SK-N-SH (cell line): ENCODE data around the gene COL26A1. TPM values are rescaled to one million over a fixed set of nuclear protein-coding genes. Genes with fewer than 3 reads are reported as not detected.

Experiments used
- CTCF ChIA-PET: fragments of 300-600, 350-600 bp; formaldehyde crosslinking; extraction: SDS; loops from one replicate; lab custom pipeline; 2021; lab: Yijun Ruan, JAX
- POLR2A ChIA-PET: fragments of 350-600 bp; sonication (Branson Sonifier 250); formaldehyde crosslinking; extraction: SDS; loops from one replicate; lab custom pipeline; 2020; ENCODE audit warnings: antibody characterized with exemption, inconsistent platforms; lab: Yijun Ruan, JAX
- DNase-seq: peaks from one replicate; pipeline ENCODE4 v3.0.0; 2012
- H2AFZ ChIP-seq: fragments of 200-600 bp; sonication (generic); 2 replicates; pipeline ENCODE4 v1.8.1; 2016; ENCODE audit warnings: antibody characterized with exemption, mild to moderate bottlenecking, low read depth
- H3F3A ChIP-seq: fragments of 200-600 bp; sonication (generic); replicated peaks from 2 replicates; pipeline ENCODE3; 2016; ENCODE audit warnings: antibody characterized with exemption, mild to moderate bottlenecking; ENCODE audit not compliant: insufficient read depth
- H3K27ac ChIP-seq, 2 experiments: fragments of 200-500 bp in 1 of 2; fragments of 200-600 bp in 1 of 2; sonication (Bioruptor generic) in 1 of 2; sonication (generic), shearing (Covaris generic) in 1 of 2; 2 replicates each; pipeline versions ENCODE4 v1.5.1 to v1.6.1; 2014 to 2016; ENCODE audit warnings: low read depth in 2 of 2, inconsistent platforms in 1 of 2, low read length in 1 of 2, mild to moderate bottlenecking in 1 of 2, mixed read lengths in 1 of 2
- H3K27me3 ChIP-seq: fragments of 200-600 bp; sonication (generic), shearing (Covaris generic); 2 replicates; pipeline ENCODE4 v1.6.1; 2016; ENCODE audit warnings: mixed run types; ENCODE audit not compliant: insufficient read depth
- H3K36me3 ChIP-seq, 2 experiments: fragments of 200-500 bp in 1 of 2; fragments of 200-600 bp in 1 of 2; sonication (Bioruptor generic) in 1 of 2; sonication (generic) in 1 of 2; replicated peaks in 1 of 2; 2 replicates each; pipeline versions ENCODE3 to v1.5.1; 2014 to 2016; ENCODE audit warnings: low read length in 1 of 2, mild to moderate bottlenecking in 1 of 2; ENCODE audit not compliant: insufficient read depth in 2 of 2, control insufficient read depth in 1 of 2
- H3K4me1 ChIP-seq, 2 experiments: fragments of 200-500 bp in 1 of 2; fragments of 200-600 bp in 1 of 2; sonication (Bioruptor generic) in 1 of 2; sonication (generic), shearing (Covaris generic) in 1 of 2; 2 replicates each; pipeline versions ENCODE4 v1.5.1 to v1.6.1; 2014 to 2016; ENCODE audit warnings: low read depth in 1 of 2, low read length in 1 of 2, mixed run types in 1 of 2; ENCODE audit not compliant: insufficient read depth in 2 of 2, control insufficient read depth in 1 of 2
- H3K4me2 ChIP-seq: fragments of 200-600 bp; sonication (generic), shearing (Covaris generic); 2 replicates; pipeline ENCODE4 v1.6.1; 2017; ENCODE audit warnings: mixed run types
- H3K4me3 ChIP-seq, 2 experiments: fragments of 200-500 bp in 1 of 2; fragments of 200-600 bp in 1 of 2; sonication (Bioruptor generic) in 1 of 2; sonication (generic), shearing (Covaris generic) in 1 of 2; 2 replicates each; pipeline versions ENCODE4 v1.5.1 to v1.8.1; 2014 to 2016; ENCODE audit warnings: low read depth in 2 of 2, inconsistent platforms in 1 of 2, low read length in 1 of 2, mild to moderate bottlenecking in 1 of 2, mixed read lengths in 1 of 2, moderate library complexity in 1 of 2
- H3K79me2 ChIP-seq: fragments of 200-600 bp; sonication (generic); 2 replicates; pipeline ENCODE4 v1.8.1; 2017; ENCODE audit warnings: mild to moderate bottlenecking; ENCODE audit not compliant: insufficient read depth
- H3K9ac ChIP-seq: fragments of 200-600 bp; sonication (generic); 2 replicates; pipeline ENCODE4 v1.6.1; 2017; ENCODE audit warnings: mixed run types
- H3K9me2 ChIP-seq: fragments of 200-600 bp; sonication (generic); 2 replicates; pipeline ENCODE4 v1.6.1; 2017; ENCODE audit warnings: mixed run types
- H3K9me3 ChIP-seq: fragments of 200-600 bp; sonication (generic); 2 replicates; pipeline ENCODE4 v1.6.1; 2017; ENCODE audit warnings: mixed run types, mild to moderate bottlenecking, moderate library complexity
- H4K20me1 ChIP-seq: fragments of 200-600 bp; sonication (generic); 2 replicates; pipeline ENCODE4 v1.6.1; 2017; ENCODE audit warnings: mild to moderate bottlenecking, mixed run types; ENCODE audit not compliant: insufficient read depth
- CHD2 ChIP-seq: fragments of 150-350 bp; IDR thresholded peaks from 2 replicates; pipeline ENCODE4 v1.6.1; 2018; ENCODE audit warnings: low read length; ENCODE audit not compliant: partially characterized antibody
- ELF1 ChIP-seq: IDR thresholded peaks from 2 replicates; pipeline ENCODE4 v1.4.0; 2012
- EP300 ChIP-seq, 2 experiments: IDR thresholded peaks; 2 replicates each; pipeline versions ENCODE4 v1.4.0 to v1.6.1; 2012; ENCODE audit warnings: borderline replicate concordance in 1 of 2, low read depth in 1 of 2, low read length in 1 of 2
- EZH2phosphoT487 ChIP-seq: fragments of 200-600 bp; sonication (generic); IDR thresholded peaks from 2 replicates; pipeline ENCODE4 v1.6.1; 2017; ENCODE audit warnings: low read depth, mixed run types, mild to moderate bottlenecking, antibody characterized with exemption, moderate library complexity, borderline replicate concordance
- FOXJ3 ChIP-seq: sonication (generic); formaldehyde crosslinking; IDR thresholded peaks from 2 replicates; pipeline ENCODE4 v1.5.1; 2020; ENCODE audit warnings: mild to moderate bottlenecking, missing genetic modification reagents
- JUND ChIP-seq: IDR thresholded peaks from 2 replicates; pipeline ENCODE4 v1.4.0; 2012
- MXI1 ChIP-seq: IDR thresholded peaks from 2 replicates; pipeline ENCODE4 v1.6.1; 2012; ENCODE audit warnings: mild to moderate bottlenecking, low read depth, low read length, improper control_type of control experiment
- NRF1 ChIP-seq: IDR thresholded peaks from 2 replicates; pipeline ENCODE4 v1.6.1; 2012; ENCODE audit warnings: low read depth, mild to moderate bottlenecking, low read length
- POLR2AphosphoS5 ChIP-seq: IDR thresholded peaks from 2 replicates; pipeline ENCODE4 v1.6.1; 2012; ENCODE audit warnings: low read depth, low read length
- RAD21 ChIP-seq: IDR thresholded peaks from 2 replicates; pipeline ENCODE4 v1.6.1; 2012; ENCODE audit warnings: mild to moderate bottlenecking, low read length
- RCOR1 ChIP-seq: fragments of 150-350 bp; IDR thresholded peaks from 2 replicates; pipeline ENCODE4 v1.6.1; 2017; ENCODE audit warnings: antibody characterized with exemption, low read length
- RXRA ChIP-seq: IDR thresholded peaks from 2 replicates; pipeline ENCODE4 v1.4.0; 2012; ENCODE audit warnings: low read depth, mild to moderate bottlenecking, borderline replicate concordance
- SIN3A ChIP-seq: IDR thresholded peaks from 2 replicates; pipeline ENCODE4 v1.6.1; 2012; ENCODE audit warnings: low read depth, mild to moderate bottlenecking, low read length, moderate library complexity, borderline replicate concordance
- SMC3 ChIP-seq: IDR thresholded peaks from 2 replicates; pipeline ENCODE4 v1.6.1; 2012; ENCODE audit warnings: low read depth, low read length, improper control_type of control experiment
- TEAD4 ChIP-seq: IDR thresholded peaks from 2 replicates; pipeline ENCODE4 v1.4.0; 2012; ENCODE audit warnings: mild to moderate bottlenecking, borderline replicate concordance; ENCODE audit not compliant: insufficient read depth
- YY1 ChIP-seq: IDR thresholded peaks from 2 replicates; pipeline ENCODE4 v1.4.0; 2012; ENCODE audit warnings: low read depth, mild to moderate bottlenecking
- WGBS: methylation state at CpG from one replicate; pipeline ENCODE4 v1.1.6; 2017; ENCODE audit warnings: low lambda C conversion rate; 5-methylcytosine and 5-hydroxymethylcytosine counted together
- polyA plus RNA-seq, 3 experiments: library from polyadenylated mRNA; depleted of rRNA; stranded (reverse); fragments of >200 nt; gene quantifications; 2 replicates each; pipeline ENCODE4 v1.2.3, GENCODE V29; 2012
- TF ChIP-seq, protein P1 (sequence below): IDR thresholded peaks from 2 replicates; pipeline ENCODE4 v1.4.0; 2012; ENCODE audit warnings: low read depth, borderline replicate concordance
- TF ChIP-seq, protein P2 (sequence below): fragments of 150-350 bp; IDR thresholded peaks from 2 replicates; pipeline ENCODE4 v1.6.1; 2016; ENCODE audit warnings: mild to moderate bottlenecking, low read depth, low read length
- TF ChIP-seq, protein P3 (sequence below): IDR thresholded peaks from 2 replicates; pipeline ENCODE4 v1.4.0; 2012; ENCODE audit warnings: low read depth, borderline replicate concordance
- TF ChIP-seq, protein P4 (sequence below): IDR thresholded peaks from 2 replicates; pipeline ENCODE4; 2012

The COL26A1 gene
- polyA plus RNA-seq, 1 of the 3 experiments (the other 2 are of a cell fraction), result 0.05 TPM

DNA sequence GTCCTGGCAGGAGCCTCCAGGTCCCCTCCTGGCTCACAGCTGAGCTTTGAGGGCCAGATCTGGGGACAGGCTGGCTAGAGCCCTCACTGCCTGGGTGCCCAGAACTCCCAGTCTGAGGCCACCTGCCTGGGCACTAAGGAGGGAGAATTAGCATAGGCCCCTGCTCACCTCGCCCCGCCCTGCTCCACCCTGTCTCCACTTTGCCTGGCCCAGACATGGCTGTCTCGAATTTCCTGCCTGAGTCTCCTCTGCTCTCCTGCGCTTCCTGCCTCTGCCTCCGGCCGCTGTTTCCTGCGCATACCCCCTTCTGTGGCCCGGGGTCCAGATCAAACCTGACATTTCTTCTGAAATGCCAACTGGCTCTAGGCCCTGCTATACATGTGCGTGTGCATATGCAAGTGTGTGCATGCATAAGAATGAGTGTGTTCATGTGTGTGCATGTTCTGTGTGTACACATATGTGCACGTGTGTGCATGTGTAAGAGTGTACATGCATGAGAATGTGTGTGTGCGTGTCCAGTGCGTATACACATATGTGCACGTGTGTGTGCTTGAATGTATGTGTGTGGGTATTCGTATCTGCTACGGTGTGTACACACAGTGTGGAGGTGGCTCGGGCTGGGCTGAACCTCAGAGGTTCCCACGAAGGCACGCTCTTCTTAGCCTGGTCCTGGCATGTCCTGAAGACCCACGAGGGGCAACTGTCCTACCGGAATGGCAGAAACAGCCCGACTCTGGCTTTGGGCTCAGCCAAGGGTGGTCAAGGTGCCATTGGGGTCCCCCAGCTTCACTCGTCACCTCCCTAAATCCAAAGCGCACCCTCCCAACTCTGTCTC, 201.5 kb downstream of the COL26A1 start:
- WGBS, result 87% methylated on average over 23 of the region's 23 CpGs
- H3K9ac ChIP-seq, result no peak overlapping the region
- no peak overlapping the region for H3K4me3 ChIP-seq
- no peaks in the 10 kb centered on the region; a peak in 1 of 4 replicates for H3K4me1 ChIP-seq
- H3K4me2 ChIP-seq, result no peak overlapping the region
- no peaks in the 10 kb centered on the region; the same call in 1 of the 2 replicates for H3K9me3 ChIP-seq
- H2AFZ ChIP-seq, result no peak overlapping the region
- no peaks in the 10 kb centered on the region for H3K79me2 ChIP-seq
- H3K9me2 ChIP-seq, result no peaks in the 10 kb centered on the region
- TF ChIP-seq MXI1, result no peak
- no peak for TF ChIP-seq RCOR1
- no peak for TF ChIP-seq NRF1
- no peak for TF ChIP-seq POLR2AphosphoS5
- no peak for TF ChIP-seq JUND
- TF ChIP-seq TEAD4, result no peak
- no peak for TF ChIP-seq CHD2
- no peak for TF ChIP-seq YY1
- TF ChIP-seq EZH2phosphoT487, result no peak
- TF ChIP-seq, protein P1, sequence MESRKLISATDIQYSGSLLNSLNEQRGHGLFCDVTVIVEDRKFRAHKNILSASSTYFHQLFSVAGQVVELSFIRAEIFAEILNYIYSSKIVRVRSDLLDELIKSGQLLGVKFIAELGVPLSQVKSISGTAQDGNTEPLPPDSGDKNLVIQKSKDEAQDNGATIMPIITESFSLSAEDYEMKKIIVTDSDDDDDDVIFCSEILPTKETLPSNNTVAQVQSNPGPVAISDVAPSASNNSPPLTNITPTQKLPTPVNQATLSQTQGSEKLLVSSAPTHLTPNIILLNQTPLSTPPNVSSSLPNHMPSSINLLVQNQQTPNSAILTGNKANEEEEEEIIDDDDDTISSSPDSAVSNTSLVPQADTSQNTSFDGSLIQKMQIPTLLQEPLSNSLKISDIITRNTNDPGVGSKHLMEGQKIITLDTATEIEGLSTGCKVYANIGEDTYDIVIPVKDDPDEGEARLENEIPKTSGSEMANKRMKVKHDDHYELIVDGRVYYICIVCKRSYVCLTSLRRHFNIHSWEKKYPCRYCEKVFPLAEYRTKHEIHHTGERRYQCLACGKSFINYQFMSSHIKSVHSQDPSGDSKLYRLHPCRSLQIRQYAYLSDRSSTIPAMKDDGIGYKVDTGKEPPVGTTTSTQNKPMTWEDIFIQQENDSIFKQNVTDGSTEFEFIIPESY, result no peak
- TF ChIP-seq EP300 (IDR thresholded peaks at IDR 0.05; ENCODE audit: borderline replicate concordance in 1 of 2, low read depth in 1 of 2, low read length in 1 of 2), result no peak
- CTCF ChIA-PET, result interaction anchor here (2.0 to 2.5 kb wide), 2 partner anchors 21 to 38 kb away, joined by 8 to 18 read pairs; no protein-coding TSS in a partner anchor
- no peak overlapping the region for H3K27ac ChIP-seq
- no peaks in the 10 kb centered on the region for H4K20me1 ChIP-seq
- DNase-seq, result no peak
- H3F3A ChIP-seq, result no peaks in the 10 kb centered on the region
- no peaks in the 10 kb centered on the region for H3K36me3 ChIP-seq
- POLR2A ChIA-PET, result no interaction called here
- H3K27me3 ChIP-seq, result 0 out of 2 replicates have a peak, but pooled peaks cover 5% of the 10 kb centered on the region

DNA sequence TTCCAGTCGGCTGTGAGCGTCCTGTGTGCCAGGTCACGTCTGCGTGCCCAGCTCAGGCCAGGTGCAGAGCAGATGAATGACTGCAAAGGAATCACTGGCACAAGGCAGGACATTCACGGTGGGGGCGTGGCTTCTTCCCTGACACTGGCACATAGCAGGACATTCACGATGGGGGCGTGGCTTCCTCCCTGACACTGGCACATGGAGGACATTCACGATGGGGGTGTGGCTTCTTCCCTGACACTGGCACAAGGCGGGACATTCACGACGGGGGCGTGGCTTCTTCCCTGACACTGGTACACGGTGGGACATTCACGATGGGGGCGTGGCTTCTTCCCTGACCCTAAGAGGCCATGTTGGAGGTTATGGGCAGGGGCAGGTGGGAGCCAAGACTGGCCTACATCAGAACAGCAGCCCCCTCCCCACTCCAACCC, 202.1 kb downstream of the COL26A1 start:
- Histone ChIP-seq H3K79me2 (no peaks in the 10 kb centered on the region), H3K27me3 (0 out of 2 replicates have a peak, but pooled peaks cover 5% of the 10 kb centered on the region), H3F3A (no peaks in the 10 kb centered on the region), H3K9ac (no peak overlapping the region), H3K27ac (no peak overlapping the region), H3K4me2 (no peak overlapping the region), H2AFZ (no peak overlapping the region), H3K36me3 (no peaks in the 10 kb centered on the region), H4K20me1 (no peaks in the 10 kb centered on the region)
- CTCF ChIA-PET, result no interaction called here
- POLR2A ChIA-PET, result no interaction called here
- TF ChIP-seq ELF1, result no peak
- TF ChIP-seq, protein P2, sequence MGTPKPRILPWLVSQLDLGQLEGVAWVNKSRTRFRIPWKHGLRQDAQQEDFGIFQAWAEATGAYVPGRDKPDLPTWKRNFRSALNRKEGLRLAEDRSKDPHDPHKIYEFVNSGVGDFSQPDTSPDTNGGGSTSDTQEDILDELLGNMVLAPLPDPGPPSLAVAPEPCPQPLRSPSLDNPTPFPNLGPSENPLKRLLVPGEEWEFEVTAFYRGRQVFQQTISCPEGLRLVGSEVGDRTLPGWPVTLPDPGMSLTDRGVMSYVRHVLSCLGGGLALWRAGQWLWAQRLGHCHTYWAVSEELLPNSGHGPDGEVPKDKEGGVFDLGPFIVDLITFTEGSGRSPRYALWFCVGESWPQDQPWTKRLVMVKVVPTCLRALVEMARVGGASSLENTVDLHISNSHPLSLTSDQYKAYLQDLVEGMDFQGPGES, result no peak
- TF ChIP-seq POLR2AphosphoS5, result no peak
- no peak for TF ChIP-seq JUND
- TF ChIP-seq, protein P3, sequence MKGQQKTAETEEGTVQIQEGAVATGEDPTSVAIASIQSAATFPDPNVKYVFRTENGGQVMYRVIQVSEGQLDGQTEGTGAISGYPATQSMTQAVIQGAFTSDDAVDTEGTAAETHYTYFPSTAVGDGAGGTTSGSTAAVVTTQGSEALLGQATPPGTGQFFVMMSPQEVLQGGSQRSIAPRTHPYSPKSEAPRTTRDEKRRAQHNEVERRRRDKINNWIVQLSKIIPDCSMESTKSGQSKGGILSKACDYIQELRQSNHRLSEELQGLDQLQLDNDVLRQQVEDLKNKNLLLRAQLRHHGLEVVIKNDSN, result no peak
- TF ChIP-seq, protein P4, sequence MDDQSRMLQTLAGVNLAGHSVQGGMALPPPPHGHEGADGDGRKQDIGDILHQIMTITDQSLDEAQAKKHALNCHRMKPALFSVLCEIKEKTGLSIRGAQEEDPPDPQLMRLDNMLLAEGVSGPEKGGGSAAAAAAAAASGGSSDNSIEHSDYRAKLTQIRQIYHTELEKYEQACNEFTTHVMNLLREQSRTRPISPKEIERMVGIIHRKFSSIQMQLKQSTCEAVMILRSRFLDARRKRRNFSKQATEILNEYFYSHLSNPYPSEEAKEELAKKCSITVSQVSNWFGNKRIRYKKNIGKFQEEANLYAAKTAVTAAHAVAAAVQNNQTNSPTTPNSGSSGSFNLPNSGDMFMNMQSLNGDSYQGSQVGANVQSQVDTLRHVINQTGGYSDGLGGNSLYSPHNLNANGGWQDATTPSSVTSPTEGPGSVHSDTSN, result no peak
- no peak for TF ChIP-seq EZH2phosphoT487
- no peak for TF ChIP-seq FOXJ3 (CRISPR knock-in tag)
- no peak for TF ChIP-seq RAD21
- no peak for TF ChIP-seq MXI1
- TF ChIP-seq RXRA, result no peak
- TF ChIP-seq SMC3, result no peak
- TF ChIP-seq SIN3A, result no peak
- TF ChIP-seq, all 33 proteins: peak for 0
- Histone ChIP-seq H3K9me2 (no peaks in the 10 kb centered on the region), H3K4me3 (no peak overlapping the region), H3K4me1 (no peaks in the 10 kb centered on the region; a peak in 1 of 4 replicates), H3K9me3 (no peaks in the 10 kb centered on the region; the same call in 1 of the 2 replicates)
- WGBS, result 37% methylated on average over 15 of the region's 16 CpGs
- DNase-seq, result peak; percentile 72
